Measurements from ENCODE around the gene A2ML1. TPM values are rescaled to one million over a fixed set of nuclear protein-coding genes. Genes with fewer than 3 reads are reported as not detected.

The A2ML1 gene
- total RNA-seq, 1 donor from 2014 or later, result 3.8 TPM

- peaks cover 3% of the 10 kb centered on the region for H3K27me3 Mint-ChIP-seq
- DNase-seq (ENCODE audit: extremely low spot score, unreplicated experiment), result no peak
- peak overlapping the region; percentile 74 for H3K27ac Mint-ChIP-seq
- H3K4me1 Mint-ChIP-seq (ENCODE audit: unreplicated experiment), result no peaks in the 10 kb centered on the region
- no peak overlapping the region for H3K4me3 Mint-ChIP-seq
- H3K36me3 Mint-ChIP-seq, result peaks cover 9% of the 10 kb centered on the region
- no peak for TF ChIP-seq CTCF (conservative IDR thresholded peaks at IDR 0.05)
- H3K9me3 Mint-ChIP-seq, result peaks cover 5% of the 10 kb centered on the region
Observed at GRCh38 chr12:8886502-8887284, 64.3 kb downstream of the A2ML1 start.

- Mint-ChIP-seq H3K27ac (peak overlapping the region; percentile 74), H3K36me3 (peaks cover 9% of the 10 kb centered on the region), H3K4me3 (peak overlapping the region; percentile 29), H3K4me1 (ENCODE audit: unreplicated experiment) (no peaks in the 10 kb centered on the region), H3K27me3 (no peaks in the 10 kb centered on the region), H3K9me3 (peaks cover 5% of the 10 kb centered on the region)
- DNase-seq (ENCODE audit: extremely low spot score, unreplicated experiment), result no peak
- no peak for TF ChIP-seq CTCF (conservative IDR thresholded peaks at IDR 0.05)
Observed at GRCh38 chr12:8887285-8887715, 64.9 kb downstream of the A2ML1 start.

GRCh38 chr12:8890313-8891085 is 68.1 kb downstream of the A2ML1 start:
- TF ChIP-seq CTCF (conservative IDR thresholded peaks at IDR 0.05), result peak; percentile 98
- H3K27ac Mint-ChIP-seq, result peak overlapping the region; percentile 79
- H3K4me3 Mint-ChIP-seq, result peak overlapping the region; percentile 90
- peaks cover 5% of the 10 kb centered on the region for H3K9me3 Mint-ChIP-seq
- H3K4me1 Mint-ChIP-seq (ENCODE audit: unreplicated experiment), result no peaks in the 10 kb centered on the region
- H3K36me3 Mint-ChIP-seq, result peaks cover 4% of the 10 kb centered on the region
- H3K27me3 Mint-ChIP-seq, result no peaks in the 10 kb centered on the region
- DNase-seq (ENCODE audit: extremely low spot score, unreplicated experiment), result peak; percentile 75

GRCh38 chr12:8891976-8892375 is 69.6 kb downstream of the A2ML1 start:
- Mint-ChIP-seq H3K27me3 (no peaks in the 10 kb centered on the region), H3K4me3 (no peak overlapping the region), H3K36me3 (peaks cover 4% of the 10 kb centered on the region), H3K4me1 (ENCODE audit: unreplicated experiment) (no peaks in the 10 kb centered on the region), H3K9me3 (peaks cover 5% of the 10 kb centered on the region), H3K27ac (no peak overlapping the region)
- DNase-seq (ENCODE audit: extremely low spot score, unreplicated experiment), result no peak
- no peak for TF ChIP-seq CTCF (conservative IDR thresholded peaks at IDR 0.05)

- Mint-ChIP-seq H3K27me3 (peaks cover 4% of the 10 kb centered on the region), H3K27ac (no peak overlapping the region), H3K36me3 (peaks cover 4% of the 10 kb centered on the region), H3K4me1 (ENCODE audit: unreplicated experiment) (no peaks in the 10 kb centered on the region), H3K4me3 (no peak overlapping the region), H3K9me3 (peaks cover 4% of the 10 kb centered on the region)
- TF ChIP-seq CTCF (conservative IDR thresholded peaks at IDR 0.05), result no peak
- DNase-seq (ENCODE audit: extremely low spot score, unreplicated experiment), result no peak
Observed at GRCh38 chr12:8894378-8894777, 72.0 kb downstream of the A2ML1 start.

Data from type B pancreatic cell (in vitro differentiated cells).